ENCODE measurements around the gene MS4A10.

DNA sequence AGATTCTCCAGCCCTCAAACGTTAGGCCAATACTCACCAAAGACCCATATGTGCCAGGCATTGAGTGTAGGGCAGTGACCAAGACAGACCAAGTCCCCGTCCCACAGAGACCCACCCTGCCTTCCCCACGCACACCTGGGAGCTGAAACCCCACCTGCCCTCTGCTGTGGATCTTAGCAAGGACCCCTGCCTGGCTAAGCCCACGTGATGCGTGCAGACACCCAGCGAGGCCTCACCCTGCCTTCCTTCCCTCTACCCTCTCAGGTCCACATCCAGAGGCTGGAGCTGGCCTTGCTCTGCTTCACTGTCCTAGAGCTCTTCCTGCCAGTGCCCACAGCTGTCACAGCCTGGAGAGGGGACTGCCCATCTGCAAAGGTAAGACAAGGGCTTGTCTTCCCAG, 10.2 kb downstream of the MS4A10 start:
- no peak for TF ChIP-seq ADNP (tag; IDR thresholded peaks at IDR 0.05)
- TF ChIP-seq ZNF274 (IDR thresholded peaks at IDR 0.05; ENCODE audit: borderline replicate concordance, low read depth, low read length), result no peak
- TF ChIP-seq, protein P1, sequence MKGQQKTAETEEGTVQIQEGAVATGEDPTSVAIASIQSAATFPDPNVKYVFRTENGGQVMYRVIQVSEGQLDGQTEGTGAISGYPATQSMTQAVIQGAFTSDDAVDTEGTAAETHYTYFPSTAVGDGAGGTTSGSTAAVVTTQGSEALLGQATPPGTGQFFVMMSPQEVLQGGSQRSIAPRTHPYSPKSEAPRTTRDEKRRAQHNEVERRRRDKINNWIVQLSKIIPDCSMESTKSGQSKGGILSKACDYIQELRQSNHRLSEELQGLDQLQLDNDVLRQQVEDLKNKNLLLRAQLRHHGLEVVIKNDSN (CRISPR knock-in tag; IDR thresholded peaks at IDR 0.05), result no peak
- no peak for TF ChIP-seq HNRNPH1 (optimal IDR thresholded peaks at IDR 0.05; ENCODE audit: low read depth, low read length)
- TF ChIP-seq CHD2 (IDR thresholded peaks at IDR 0.05; ENCODE audit: low read depth, low read length), result no peak
- TF ChIP-seq, protein P2, sequence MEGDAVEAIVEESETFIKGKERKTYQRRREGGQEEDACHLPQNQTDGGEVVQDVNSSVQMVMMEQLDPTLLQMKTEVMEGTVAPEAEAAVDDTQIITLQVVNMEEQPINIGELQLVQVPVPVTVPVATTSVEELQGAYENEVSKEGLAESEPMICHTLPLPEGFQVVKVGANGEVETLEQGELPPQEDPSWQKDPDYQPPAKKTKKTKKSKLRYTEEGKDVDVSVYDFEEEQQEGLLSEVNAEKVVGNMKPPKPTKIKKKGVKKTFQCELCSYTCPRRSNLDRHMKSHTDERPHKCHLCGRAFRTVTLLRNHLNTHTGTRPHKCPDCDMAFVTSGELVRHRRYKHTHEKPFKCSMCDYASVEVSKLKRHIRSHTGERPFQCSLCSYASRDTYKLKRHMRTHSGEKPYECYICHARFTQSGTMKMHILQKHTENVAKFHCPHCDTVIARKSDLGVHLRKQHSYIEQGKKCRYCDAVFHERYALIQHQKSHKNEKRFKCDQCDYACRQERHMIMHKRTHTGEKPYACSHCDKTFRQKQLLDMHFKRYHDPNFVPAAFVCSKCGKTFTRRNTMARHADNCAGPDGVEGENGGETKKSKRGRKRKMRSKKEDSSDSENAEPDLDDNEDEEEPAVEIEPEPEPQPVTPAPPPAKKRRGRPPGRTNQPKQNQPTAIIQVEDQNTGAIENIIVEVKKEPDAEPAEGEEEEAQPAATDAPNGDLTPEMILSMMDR (IDR thresholded peaks at IDR 0.05 in 2 of 3, conservative IDR thresholded peaks at IDR 0.05 in 1 of 3; ENCODE audit: insufficient read depth in 2 of 3, low read depth in 1 of 3, low read length in 3 of 3), result no peak
- TF ChIP-seq, protein P3, sequence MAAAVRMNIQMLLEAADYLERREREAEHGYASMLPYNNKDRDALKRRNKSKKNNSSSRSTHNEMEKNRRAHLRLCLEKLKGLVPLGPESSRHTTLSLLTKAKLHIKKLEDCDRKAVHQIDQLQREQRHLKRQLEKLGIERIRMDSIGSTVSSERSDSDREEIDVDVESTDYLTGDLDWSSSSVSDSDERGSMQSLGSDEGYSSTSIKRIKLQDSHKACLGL (CRISPR knock-in tag; IDR thresholded peaks at IDR 0.05; ENCODE audit: borderline replicate concordance, poor library complexity, severe bottlenecking), result no peak
- no peak for TF ChIP-seq POLR2AphosphoS5 (IDR thresholded peaks at IDR 0.05; ENCODE audit: control insufficient read depth, insufficient read depth, low read depth, low read length)
- TF ChIP-seq POLR2G (IDR thresholded peaks at IDR 0.05; ENCODE audit: low read depth, low read length), result no peak
- TF ChIP-seq, protein P4, sequence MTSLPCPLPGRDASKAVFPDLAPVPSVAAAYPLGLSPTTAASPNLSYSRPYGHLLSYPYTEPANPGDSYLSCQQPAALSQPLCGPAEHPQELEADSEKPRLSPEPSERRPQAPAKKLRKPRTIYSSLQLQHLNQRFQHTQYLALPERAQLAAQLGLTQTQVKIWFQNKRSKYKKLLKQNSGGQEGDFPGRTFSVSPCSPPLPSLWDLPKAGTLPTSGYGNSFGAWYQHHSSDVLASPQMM (CRISPR knock-in tag; IDR thresholded peaks at IDR 0.05), result no peak
- TF ChIP-seq, protein P5, sequence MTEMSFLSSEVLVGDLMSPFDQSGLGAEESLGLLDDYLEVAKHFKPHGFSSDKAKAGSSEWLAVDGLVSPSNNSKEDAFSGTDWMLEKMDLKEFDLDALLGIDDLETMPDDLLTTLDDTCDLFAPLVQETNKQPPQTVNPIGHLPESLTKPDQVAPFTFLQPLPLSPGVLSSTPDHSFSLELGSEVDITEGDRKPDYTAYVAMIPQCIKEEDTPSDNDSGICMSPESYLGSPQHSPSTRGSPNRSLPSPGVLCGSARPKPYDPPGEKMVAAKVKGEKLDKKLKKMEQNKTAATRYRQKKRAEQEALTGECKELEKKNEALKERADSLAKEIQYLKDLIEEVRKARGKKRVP (CRISPR knock-in tag; IDR thresholded peaks at IDR 0.05), result no peak
- TF ChIP-seq EP300 (IDR thresholded peaks at IDR 0.05; ENCODE audit: low read length), result no peak
- no peak for TF ChIP-seq RCOR1 (IDR thresholded peaks at IDR 0.05; ENCODE audit: borderline replicate concordance in 1 of 2, low read depth in 2 of 2, low read length in 2 of 2)
- no peak for TF ChIP-seq EZH2 (IDR thresholded peaks at IDR 0.05; ENCODE audit: borderline replicate concordance, low read depth, low read length)
